Activated CD4-positive, CD25-positive, alpha-beta regulatory T cell (primary cell): ENCODE data around the gene TBC1D22A.
"Not testable (repeated sequence)": the region's sequence is repeated elsewhere in the genome, so short reads cannot be mapped to it uniquely, and the experiment has no call there.

Experiments
- DNase-seq, 4 experiments: peaks; one replicate each; lab custom pipeline; 2025; lab: John Stamatoyannopoulos, UW

Gene TBC1D22A

DNA sequence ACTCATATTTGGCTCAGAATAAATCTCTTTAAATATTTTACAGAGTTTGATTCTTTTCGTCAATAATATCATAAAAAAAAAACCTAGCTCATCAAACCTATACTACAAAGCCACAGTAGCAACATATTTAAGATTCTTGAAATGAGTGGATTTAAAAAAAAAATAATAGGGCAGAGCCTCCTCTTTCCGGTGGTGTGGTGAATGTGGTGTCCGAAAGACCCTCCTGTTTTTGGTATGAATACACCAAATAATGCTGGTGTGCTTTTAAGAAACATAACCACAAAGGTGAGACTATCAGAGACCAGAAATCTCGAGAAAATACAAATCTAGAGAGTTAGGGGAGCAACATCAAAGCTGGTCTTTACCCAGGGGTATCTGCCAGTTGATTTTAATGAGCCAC is 342.6 kb downstream of the TBC1D22A start:
- no peak for DNase-seq

DNA sequence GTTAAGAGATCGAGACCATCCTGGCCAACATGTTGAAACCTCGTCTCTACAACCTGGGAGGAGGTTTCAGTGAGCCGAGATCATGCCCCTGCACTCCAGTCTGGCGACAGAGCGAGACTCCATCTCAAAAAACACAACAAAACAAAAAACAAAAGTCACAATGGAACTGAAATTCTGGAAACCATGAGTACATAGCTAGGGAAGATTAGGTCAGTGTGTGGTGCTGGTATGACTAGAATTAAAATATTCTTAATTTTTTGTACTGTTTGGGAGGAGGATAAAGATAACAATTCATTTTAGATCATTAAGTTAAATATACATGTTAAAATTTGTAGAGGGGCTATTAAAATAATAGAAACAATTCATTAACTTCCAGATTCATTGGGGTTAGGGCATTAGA is 344.4 kb downstream of the TBC1D22A start:
- no peak for DNase-seq

DNA sequence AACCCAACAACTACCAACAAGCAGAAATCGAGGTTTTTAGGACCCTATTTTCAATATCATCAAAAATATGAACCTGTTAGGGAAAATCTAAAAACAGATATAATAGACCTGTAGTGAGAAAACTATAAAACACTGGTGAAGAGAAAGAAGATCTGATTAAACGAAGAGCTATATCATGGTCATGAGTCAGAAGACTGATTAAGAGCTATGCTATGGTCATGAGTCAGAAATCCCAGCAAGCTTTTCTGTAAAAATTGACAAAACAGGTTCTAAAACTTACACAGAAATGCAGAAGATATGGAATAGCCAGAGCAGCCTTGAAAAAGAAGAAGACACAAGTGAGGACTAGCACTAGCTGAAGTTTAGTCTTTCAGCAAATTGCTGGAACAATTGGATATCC is 345.0 kb downstream of the TBC1D22A start:
- no peak for DNase-seq

DNA sequence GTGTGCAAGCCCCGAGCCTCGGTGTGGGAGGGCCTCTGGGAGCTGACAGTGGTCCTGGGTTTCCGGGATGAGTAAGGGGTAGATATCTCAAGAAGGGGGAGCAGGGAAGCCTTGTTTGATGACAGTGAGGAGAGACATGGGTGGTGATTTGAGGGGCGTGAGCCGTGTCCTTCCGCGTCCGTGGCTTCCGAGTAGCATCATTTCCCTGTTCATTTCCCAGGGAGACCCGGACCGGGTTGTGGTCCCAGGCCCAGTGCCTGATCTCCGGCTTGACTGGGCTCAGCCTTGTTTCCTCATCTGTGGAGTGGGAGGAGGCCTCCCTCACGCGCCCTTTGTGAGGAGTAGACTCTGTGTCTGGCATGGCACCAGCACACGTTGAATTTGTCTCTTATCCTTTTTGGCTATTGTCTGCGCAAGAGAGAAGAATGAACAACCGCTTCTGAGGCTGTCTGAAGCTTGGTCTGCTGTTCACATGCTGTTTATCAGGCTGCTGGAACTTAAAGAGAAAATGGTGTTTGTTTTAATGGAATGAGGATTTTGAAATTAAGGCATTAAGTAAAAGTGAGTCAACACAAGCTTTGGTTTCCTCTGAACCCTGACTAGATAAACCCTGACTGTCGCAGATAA is 348.5 kb downstream of the TBC1D22A start:
- DNase-seq, result no peak

DNA sequence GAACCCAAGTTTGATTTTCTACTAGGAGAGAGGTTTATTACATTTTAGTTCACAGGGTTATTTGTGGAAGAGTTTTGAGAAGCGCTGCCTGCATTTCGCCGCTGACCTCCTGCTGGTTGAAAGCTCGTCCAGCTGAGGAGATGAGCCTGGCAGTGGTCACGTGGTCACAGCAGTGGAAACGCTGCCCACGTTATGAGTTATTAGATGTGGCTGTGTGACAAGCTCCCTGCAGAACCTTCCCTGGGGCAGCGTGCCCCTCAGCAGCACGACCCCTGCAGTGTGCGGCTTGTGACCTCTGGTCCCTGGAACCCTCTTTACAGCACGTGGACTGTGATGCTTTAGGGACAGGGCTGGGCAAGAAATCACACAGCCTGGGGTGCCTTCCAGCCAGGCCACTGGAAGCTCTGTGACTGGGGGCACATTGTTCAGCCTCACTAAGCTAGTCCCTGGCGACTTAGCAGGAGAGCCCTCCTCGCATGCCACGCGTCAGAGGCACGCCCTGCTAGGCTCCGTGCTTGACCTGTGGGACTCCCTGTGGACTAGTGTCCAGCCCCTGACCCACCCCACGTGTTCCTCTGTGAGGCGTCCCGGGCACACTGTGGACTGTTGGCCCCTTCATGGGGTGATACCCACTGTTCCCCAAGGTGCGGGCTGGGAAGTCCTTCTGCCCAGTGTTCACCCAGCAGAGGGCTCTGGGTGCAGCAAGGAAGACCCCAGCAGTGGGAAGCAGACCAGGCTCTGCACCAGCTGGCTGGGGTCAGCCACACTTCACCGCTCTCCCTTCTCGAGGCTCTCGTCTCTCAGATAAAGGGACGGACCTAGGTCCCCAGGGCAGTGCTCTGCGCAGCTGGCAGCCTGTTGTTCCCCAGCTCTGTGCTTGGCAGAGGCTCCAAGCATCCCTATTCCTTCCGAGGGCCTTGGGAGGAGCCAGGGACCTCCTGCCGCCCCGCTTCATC is 349.5 kb downstream of the TBC1D22A start:
- no peak for DNase-seq

DNA sequence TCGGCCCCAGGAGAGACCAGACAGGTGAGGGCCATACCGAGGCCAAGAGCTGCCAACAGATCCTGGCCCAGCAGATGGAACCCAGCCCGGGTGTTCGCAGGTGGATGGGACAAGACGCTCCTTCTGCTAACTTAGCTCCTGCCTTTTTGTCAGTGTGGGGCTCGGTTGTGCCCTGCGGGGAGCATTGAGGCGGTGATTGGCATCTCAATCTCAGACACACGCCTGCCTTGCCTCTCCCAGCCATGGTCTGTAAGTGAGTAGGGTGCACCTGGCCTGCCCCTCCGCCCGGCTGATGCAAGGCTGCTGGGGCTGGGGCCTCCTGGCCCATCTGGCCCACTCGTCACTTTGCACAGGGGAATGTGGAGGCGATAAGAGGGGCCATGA is 350.1 kb downstream of the TBC1D22A start:
- DNase-seq, result no peak

DNA sequence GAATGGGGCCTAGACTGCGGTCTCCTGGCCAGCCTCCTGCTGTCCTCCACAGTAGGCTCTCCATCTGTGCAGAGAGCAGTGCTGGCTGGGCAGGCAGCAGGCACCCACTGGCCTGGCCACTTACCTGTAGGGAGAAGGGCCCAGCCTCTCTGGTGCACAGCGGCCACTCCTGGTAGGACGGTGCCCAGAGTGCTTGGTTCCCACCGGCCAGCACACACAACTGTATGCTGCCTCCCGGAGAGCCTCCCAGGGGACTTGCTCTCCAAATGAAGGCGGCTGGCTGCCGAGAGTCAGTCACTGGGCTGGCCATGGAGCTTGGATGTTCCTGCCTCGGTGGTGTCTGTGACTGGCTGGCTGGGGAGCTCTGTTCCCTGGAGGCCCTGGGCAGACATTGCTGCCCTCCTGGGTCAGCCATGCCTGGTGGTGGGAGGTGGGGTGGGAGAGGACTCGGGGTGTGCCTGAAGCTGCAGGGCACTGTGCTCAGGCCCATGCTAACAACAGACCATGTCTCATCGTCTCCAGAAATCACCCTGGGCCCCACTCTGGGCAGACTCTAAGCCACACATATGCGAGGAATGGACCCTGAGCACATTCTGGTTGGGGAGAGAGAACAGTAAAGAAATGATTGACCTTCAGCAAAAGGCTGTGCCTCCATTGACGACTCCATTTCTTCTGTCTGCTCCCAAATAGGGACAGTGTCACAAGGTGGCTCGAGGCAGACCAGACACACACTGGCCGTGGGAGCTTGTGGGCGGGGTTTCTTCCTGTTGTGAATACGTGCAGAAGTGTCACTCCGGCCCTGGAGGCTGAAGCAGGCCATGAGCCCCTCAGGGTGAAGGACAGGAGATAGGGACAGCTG is 350.8 kb downstream of the TBC1D22A start:
- no peak for DNase-seq

DNA sequence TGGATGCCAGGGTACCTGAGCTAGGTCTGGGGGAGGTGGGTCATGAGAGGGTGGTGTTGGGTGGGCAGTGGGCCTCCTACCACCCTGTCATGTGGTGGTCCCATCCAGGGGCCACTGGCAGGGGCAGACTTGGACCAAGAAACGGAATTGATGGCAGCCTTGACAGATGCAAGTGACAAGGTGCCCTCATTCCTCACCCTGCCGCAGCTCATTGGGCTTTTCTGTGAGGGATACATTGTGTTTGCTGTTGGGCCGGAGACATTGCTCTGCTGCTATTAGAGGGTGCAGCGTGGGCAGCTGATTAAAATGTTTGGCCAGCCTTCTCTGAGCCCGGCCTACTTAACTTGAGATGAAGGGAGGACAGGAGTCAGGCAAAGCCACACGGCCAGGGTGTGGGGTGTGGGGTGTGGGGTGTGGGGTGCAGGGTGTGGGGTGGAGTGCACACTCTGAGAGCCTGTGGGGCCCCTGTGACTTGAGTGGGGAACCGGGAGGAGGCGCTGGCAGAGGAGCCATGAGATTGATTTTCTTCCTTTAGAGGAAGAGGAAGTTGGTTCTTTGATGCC is 351.5 kb downstream of the TBC1D22A start:
- no peak for DNase-seq

DNA sequence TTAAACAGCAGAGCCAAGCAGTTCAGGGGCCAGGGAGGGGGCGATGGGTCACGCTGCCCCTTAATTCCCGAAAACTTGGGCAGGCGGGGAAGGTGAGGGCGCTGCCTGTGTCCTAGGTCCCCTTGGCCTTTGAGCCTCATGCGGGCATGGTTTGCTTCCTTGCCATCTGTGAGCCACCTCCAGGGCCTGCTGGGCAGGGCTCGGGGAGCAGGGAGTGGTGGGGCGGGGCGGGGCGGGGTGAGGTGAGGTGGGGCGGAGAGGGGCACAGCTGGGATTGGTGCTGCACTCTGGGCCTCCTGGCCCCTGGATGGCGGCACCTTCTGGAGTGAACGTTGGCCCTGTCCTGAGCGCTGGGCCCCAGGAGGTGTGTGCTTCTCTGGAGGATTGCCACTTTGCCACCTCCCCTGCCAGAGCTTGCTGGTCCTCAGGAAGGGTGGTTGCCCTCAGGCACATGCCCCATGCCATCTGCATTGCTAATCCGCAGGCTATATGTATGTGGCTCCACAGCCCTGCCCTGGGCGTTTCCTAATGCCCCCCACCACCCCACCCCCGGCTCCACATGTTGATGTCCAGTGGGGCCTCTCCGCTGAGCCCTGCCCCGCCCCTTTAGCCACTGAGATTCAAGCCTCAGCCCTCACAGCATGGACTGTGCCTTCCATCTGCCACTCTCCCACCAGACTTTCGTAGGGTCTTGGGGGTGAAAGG is 352.5 kb downstream of the TBC1D22A start:
- no peak for DNase-seq

DNA sequence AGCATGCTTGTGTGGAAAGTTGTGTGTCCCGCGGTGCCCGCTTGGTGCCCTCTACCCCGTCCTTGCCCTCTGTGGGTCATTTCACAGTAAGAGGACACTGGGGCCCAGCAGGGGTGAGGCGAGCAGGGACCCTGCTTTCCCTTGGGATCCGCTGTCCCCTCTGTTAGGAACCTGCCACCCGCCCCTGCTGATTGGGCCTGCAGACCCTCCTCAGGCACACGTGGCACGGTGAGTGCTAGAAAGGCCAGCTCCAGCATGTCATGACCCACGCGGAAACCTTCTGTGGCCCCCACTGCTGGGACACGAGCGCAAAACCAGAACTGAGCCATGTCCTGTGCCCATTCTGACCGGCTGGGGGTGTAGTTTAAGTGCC is 353.1 kb downstream of the TBC1D22A start:
- DNase-seq, result no peak

DNA sequence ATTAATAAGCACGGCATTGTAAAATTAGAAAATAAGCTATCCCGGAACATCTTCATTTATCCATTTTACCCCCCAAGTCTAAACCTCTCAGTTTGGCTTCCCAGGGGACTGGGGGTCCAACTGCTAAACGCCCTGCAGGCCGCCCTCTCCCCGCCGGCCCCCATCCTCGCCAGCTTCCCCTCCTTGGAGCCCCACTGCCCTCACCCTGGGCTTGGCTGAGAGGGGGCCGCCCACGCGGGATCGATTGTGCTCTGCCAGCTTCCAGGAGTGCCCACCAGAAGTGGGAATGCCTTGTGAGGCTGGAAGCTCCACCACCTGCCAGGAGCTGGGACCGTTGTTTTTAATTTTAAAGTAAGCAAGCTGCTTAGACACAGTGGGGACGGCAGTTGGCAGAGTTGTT is 353.5 kb downstream of the TBC1D22A start:
- no peak for DNase-seq

DNA sequence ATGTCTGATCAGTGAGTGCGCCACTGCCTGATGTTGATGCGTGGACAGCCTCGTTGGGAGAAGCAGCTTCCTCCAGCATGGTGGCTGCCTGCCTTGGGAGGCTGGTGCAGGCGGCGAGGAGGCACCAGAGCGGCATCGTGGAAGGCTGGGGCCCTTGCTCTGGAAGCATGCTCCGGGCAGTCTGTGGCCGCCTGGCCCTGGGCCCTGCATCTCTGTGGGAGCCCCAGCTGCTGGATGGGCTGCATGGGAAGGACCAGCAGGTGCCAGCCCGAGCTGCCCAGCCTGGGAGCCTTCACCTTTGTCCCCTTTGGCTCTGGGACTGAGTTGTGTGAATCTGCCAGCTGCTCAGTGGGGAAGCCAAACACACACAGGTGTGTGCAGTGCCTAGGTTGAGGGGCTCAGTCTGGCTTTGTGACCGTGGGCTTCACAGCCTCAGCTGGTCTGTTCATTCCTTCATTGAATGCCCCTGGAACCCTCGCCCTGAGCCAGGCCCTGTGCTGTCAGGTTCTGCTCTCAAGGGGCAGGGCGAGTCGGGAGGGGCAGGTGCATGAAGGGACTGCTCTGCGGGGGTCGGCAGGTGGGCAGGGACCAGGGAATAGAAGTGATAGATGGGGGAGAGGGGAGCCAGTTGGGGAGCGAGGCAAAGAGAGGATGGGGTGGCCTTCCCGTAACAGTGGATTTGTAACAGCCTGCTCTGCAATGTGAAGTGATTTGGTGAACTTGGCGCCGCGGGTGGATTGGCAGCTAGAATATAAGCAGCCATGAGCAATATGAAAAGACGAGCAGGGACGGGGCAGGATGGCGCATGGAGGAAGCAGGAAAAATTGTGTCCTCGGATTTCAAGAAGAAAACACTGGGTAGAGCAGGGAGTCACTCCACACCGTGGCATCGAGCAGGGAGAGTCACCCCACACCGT is 354.2 kb downstream of the TBC1D22A start:
- no peak for DNase-seq

DNA sequence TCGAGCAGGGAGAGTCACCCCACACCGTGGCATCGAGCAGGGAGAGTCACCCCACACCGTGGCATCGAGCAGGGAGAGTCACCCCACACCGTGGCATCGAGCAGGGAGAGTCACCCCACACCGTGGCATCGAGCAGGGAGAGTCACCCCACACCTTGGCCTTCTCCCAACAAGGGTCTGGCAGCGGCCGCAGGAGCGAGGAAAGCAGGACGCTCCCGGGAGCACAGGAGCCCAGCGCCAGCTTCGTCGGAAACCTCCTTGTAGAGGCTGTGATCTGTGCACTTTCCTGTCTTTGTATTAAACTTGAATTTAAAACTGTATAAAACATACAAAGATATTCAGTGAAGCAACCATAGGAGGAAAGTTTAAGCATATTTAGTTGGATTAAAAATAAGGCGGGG is 355.0 kb downstream of the TBC1D22A start:
- DNase-seq, result not testable (repeated sequence)

DNA sequence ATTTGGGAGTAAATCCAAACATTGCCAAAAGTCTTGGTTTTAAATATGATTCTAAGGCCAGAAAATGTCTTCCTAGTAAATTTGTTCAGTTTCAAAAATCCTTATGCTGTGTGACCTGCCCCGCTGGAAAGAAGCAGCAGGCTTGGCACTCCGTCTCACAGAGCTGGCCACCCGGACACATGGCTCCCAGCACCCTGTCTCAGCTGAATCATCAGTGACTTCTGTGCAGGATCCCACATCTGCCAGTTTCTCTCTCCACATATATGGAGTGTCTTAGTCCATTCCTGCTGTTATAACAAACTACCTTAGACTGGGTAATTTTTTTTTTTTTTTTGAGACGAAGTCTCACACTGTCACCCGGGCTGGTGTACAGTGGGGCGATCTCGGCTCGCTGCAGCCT is 356.7 kb downstream of the TBC1D22A start:
- no peak for DNase-seq

DNA sequence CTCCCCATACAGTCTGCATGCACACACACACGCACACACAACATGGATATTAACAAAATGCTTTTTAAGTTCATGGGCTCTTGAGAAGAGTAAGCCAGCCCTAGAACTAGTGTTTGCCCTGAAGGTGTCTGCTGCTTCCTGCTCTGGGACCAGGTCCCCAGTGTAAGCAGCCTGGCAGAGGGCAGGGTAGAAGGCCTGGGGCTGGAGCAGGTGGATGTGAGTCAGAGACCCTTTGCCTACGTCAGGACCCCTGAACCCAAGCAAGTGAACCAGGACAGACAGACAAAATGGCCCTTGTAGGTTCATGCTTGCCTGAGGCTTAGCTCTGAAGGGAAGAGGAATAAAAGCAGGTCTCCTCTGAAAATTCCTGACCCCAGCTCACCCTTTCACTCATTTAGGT is 357.9 kb downstream of the TBC1D22A start:
- no peak for DNase-seq

DNA sequence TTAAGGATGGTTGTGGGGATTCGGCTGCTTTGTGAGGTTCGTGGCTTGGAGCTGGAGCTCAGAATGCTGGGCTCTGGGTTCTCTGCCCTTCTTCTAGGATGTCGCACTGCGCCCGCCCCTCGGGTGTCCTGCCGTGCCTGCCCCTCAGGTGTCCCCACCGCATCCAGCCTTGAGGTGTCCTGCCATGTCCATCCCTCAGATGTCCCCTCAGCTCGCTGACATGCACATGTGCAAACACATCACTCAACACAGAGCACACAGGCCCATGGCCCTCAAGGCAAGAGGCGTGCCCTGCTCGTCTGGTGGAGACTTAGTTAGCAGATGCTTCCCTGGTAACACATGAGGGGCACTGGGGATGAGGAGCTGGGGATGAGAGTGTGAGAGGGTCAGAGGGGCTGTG is 359.3 kb downstream of the TBC1D22A start:
- no peak for DNase-seq

DNA sequence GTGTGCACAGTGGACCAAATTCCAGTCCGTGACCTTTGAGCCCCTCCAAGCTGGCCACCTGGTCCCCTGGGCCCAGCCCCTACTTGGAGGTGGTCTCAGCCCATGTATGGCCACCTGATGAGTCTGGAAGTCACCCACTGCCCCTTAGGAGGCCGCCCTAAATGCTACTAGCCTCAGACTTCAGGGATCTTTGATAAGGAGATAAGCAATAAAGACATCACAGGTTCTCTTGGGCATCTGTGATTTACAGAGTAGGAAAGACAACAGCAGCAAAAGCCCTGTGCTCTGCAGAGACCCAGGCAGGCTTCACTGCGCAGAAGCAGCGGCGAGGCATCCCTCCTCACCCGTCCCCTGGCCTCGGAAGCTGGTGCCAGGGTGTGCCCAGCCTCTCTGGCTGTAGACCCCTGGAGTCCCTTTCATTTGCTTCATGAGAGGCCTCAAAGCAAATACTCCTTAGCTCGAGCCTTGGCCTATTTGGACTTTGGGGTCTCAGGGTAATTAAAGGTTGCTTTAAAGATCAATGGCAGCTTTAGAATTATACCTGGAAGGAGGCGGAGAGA is 360.1 kb downstream of the TBC1D22A start:
- DNase-seq, result no peak

DNA sequence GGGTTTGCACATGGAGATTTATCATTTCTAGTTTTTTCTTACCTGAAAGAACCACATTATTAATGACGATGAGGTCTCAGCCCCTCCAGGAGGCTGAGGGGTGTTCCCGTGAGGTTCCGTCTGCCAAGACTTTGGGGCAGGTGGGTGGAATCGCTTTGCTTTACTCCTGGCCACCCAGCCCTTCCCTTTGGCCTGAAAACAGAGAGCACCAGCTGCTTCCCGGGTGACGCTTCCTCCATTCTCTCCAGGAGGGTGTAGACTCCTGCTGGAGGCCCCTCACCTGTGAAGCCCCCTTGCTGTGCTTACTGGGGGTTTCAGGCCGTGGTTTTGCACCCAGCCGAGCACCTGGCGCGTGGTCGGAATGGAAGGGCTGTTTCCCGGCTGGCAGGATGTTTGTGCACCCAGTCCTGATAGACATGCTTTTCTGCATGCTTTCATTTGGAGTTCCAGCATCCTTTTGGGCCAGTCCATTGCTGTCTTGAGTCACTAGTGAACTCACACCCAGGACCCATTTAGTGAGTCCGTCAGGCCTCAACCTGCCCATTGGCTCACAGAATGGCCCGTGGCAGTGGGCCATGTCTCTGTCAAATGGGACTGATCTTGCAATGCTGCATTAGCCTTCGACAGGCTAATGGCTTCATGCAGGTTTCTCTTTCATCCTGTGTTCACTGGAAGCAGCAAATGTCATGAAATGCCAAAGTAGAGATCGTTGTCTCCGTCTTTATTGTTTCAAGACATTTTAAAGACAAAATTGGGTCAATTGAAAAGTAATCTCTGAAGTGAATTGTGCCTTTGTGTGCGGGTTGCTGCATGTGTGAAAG is 360.8 kb downstream of the TBC1D22A start:
- no peak for DNase-seq

DNA sequence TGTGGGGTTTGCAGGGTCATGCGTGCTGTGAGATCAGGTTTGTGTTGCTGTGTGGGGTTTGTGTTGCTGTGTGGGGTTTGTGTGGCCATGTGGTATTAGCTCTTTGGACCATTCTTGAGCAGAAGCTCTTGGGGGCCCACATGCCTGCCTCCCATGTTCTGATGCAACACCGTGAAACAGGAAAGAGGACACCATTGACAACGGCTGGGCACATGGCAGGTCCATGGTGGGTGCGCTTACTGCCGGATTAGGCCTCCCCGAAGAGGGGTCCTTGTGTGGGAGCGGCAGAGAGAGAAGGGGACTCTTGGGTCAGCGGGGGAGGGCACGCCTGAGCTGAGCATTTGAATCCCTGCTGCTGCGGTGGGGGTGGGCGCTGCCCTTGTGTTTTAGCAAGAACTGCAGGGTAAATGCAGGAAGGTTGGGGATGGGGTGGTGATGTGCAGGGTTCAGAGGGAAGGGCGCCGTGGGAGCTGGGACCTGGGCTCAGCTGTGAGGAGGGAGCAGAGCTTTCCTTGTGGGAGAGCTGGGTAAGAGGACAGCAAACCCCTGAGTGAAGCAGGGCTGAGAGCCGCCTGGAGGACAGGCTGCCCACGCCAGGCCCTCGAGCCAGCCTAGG is 361.5 kb downstream of the TBC1D22A start:
- DNase-seq, result no peak
